GM18870 (cell line): ENCODE data around the gene HNRNPM.

ENCODE experiments used
- ATAC-seq: cut with Tn5 transposase; IDR thresholded peaks from one replicate; pipeline ENCODE4 v1.9.1; 2021; ENCODE audit warnings: moderate library complexity; ENCODE audit not compliant: unreplicated experiment

The HNRNPM gene

DNA sequence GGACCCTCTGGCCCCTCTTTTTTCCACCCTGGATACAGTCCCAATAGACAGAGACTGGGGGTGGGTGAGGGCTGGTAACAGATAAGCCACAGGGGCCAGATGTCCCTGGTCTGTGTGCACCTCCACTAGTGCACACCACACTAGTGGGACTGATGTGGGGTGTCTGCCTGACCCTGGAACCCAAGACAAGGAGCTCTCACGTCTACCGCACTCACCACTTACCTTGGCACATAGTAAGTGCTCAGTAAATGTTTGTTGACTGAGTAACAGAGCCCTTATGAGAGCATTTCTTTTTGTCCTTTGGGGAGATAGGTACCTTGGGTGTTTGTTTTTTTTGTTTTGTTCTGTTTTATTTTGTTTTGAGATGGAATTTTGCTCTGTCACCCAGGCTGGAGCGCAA is 92.3 kb downstream of the HNRNPM start:
- ATAC-seq = no peak
